HepG2 (cell line): ENCODE results near the gene ACAT2. TPM values are rescaled to one million over a fixed set of nuclear protein-coding genes. Genes with fewer than 3 reads are reported as not detected.

Experiments used
- DR1 ChIP-seq: sonication (generic); formaldehyde crosslinking; IDR thresholded peaks from 2 replicates; pipeline ENCODE4 v1.8.0; 2021; ENCODE audit warnings: mild to moderate bottlenecking, missing genetic modification reagents, inconsistent platforms
- EP300 ChIP-seq, 3 experiments: sonication (generic) in 1 of 3; formaldehyde crosslinking in 1 of 3; IDR thresholded peaks; 2 replicates each; pipeline versions ENCODE4 v1.5.1 to v1.6.1; 2011 to 2020; ENCODE audit warnings: low read depth in 2 of 3, low read length in 2 of 3, borderline replicate concordance in 1 of 3, improper control_type of control experiment in 1 of 3, mild to moderate bottlenecking in 1 of 3, missing genetic modification reagents in 1 of 3, moderate library complexity in 1 of 3
- ESRRA ChIP-seq: sonication (generic); formaldehyde crosslinking; IDR thresholded peaks from 2 replicates; pipeline ENCODE4 v1.5.1; 2020; ENCODE audit warnings: mild to moderate bottlenecking, low read depth, missing genetic modification reagents
- FOXJ3 ChIP-seq: sonication (generic); formaldehyde crosslinking; IDR thresholded peaks from 2 replicates; pipeline ENCODE4 v1.4.0; 2020; ENCODE audit warnings: missing genetic modification reagents, mild to moderate bottlenecking, borderline replicate concordance
- GABPA ChIP-seq, 2 experiments: IDR thresholded peaks; 2 replicates each; pipeline ENCODE4 v1.6.1; 2011 to 2016; ENCODE audit warnings: low read depth in 2 of 2, low read length in 1 of 2, missing biosample characterization in 1 of 2, missing genetic modification characterization in 1 of 2
- KAT7 ChIP-seq: IDR thresholded peaks from 2 replicates; pipeline ENCODE4 v1.6.1; 2018; ENCODE audit warnings: borderline replicate concordance, missing compliant biosample characterization
- KLF15 ChIP-seq: sonication (generic); formaldehyde crosslinking; IDR thresholded peaks from 2 replicates; pipeline ENCODE4 v1.8.1; 2023; ENCODE audit warnings: borderline replicate concordance, mild to moderate bottlenecking, inconsistent platforms, missing genetic modification reagents, mixed read lengths
- NCOA1 ChIP-seq: sonication (generic); formaldehyde crosslinking; IDR thresholded peaks from 2 replicates; pipeline ENCODE4 v1.9.0; 2021; ENCODE audit warnings: missing genetic modification reagents
- SETDB1 ChIP-seq: sonication (generic); formaldehyde crosslinking; IDR thresholded peaks from 2 replicates; pipeline ENCODE4 v1.5.1; 2020; ENCODE audit warnings: missing genetic modification reagents, mild to moderate bottlenecking, borderline replicate concordance
- TRIM22 ChIP-seq: fragments of 450-650 bp; IDR thresholded peaks from 2 replicates; pipeline ENCODE4 v1.6.1; 2017
- XBP1 ChIP-seq: sonication (generic); formaldehyde crosslinking; IDR thresholded peaks from 2 replicates; pipeline ENCODE4 v1.5.0; 2020; ENCODE audit warnings: missing genetic modification reagents
- XRCC5 ChIP-seq: fragments of 200-400 bp; formaldehyde crosslinking; optimal IDR thresholded peaks from 2 replicates; pipeline ENCODE3; 2017; ENCODE audit warnings: mild to moderate bottlenecking, low read length
- ZNF18 ChIP-seq: sonication (generic); formaldehyde crosslinking; IDR thresholded peaks from 2 replicates; pipeline ENCODE4 v1.8.0; 2022; ENCODE audit warnings: mild to moderate bottlenecking, missing genetic modification reagents; ENCODE audit not compliant: insufficient replicate concordance
- ZNF296 ChIP-seq: sonication (generic); formaldehyde crosslinking; conservative IDR thresholded peaks from 2 replicates; pipeline ENCODE4 v1.5.0; 2020; ENCODE audit warnings: mild to moderate bottlenecking, missing genetic modification reagents
- ZNF430 ChIP-seq: sonication (generic); formaldehyde crosslinking; IDR thresholded peaks from 2 replicates; pipeline ENCODE4 v1.9.0; 2021; ENCODE audit warnings: mild to moderate bottlenecking, missing genetic modification reagents
- ZNF607 ChIP-seq: sonication (generic); formaldehyde crosslinking; IDR thresholded peaks from 2 replicates; pipeline ENCODE4 v1.5.1; 2020; ENCODE audit warnings: missing genetic modification reagents, mild to moderate bottlenecking, borderline replicate concordance
- polyA plus RNA-seq, 8 experiments: library from polyadenylated mRNA; depleted of rRNA in 3 of 8; stranded (reverse) in 7 of 8; unstranded in 1 of 8; fragments of >200 nt; fragmentation: Illumina TruSeq in 4 of 8; extraction: Trizol in 4 of 8; gene quantifications; 2 replicates each; pipeline versions ENCODE4 v1.2.1 to v1.2.3, GENCODE V29; 2011 to 2016; ENCODE audit warnings: low read depth in 4 of 8, missing spikeins in 1 of 8, mixed read lengths in 1 of 8; ENCODE audit not compliant: insufficient read depth in 1 of 8
- total RNA-seq, 5 experiments: library from RNA; depleted of rRNA; stranded (reverse); fragments of >200 nt; fragmentation: Illumina TruSeq; extraction: Trizol; gene quantifications; 2 replicates each; pipeline ENCODE4 v1.2.3, GENCODE V29; 2016; ENCODE audit warnings: low read depth in 1 of 5
- TF ChIP-seq, protein P1 (sequence below): sonication (generic); formaldehyde crosslinking; conservative IDR thresholded peaks from 2 replicates; pipeline ENCODE4 v1.8.0; 2022; ENCODE audit warnings: low read depth, missing genetic modification reagents
- TF ChIP-seq, protein P2 (sequence below): sonication (generic); formaldehyde crosslinking; IDR thresholded peaks from 2 replicates; pipeline ENCODE4 v1.4.0; 2020; ENCODE audit warnings: mild to moderate bottlenecking, missing genetic modification reagents, borderline replicate concordance

Gene ACAT2
- total and polyA plus RNA-seq, 2 of the 13 experiments (the other 11 are each of a cell fraction or from before 2014, with no cell fraction given), result 121 to 534 TPM

DNA sequence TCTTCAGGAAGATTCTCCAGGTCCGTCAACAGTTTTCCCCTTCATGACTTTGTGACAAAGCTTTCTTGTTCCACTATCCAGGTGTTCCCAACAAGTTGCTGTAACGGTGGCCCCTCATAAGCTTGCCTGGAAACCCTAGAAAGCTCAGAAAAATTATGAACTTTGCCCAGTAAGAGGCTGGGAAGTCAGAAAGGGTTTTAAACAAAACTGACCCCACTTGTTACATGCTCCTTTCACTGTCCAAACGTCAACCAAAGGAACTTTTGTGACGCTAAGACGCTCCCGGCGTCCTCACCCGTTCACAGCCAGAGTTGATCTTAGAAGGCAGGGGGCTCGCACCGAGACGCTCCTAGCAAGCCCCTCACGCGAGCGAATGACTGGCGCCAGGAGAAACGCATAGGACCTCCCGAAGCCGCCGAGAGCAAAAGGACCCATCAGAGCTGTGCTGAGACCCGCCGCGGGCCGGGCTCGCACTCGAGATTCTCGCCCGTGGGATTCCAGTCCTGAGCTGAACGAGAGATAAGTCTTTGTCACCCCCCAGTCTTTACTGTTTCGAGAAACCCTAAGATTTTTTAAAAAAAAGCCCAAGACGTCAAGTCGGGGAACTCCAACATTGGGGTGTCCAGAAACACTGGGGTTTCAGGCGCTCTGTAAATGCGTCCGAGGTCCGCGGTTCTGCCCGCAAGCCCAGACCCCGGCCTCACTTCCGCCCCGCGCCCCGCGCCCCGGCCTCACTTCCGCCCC, 544 bp upstream of the ACAT2 start (continued):
- no peak for TF ChIP-seq TRIM22
- 0 out of 2 replicates have a peak, but pooled peaks have one; percentile 31 for TF ChIP-seq ZNF296 (CRISPR knock-in tag)
- TF ChIP-seq KLF15 (CRISPR knock-in tag), result no peak
- TF ChIP-seq DR1, result no peak
- no peak for TF ChIP-seq SETDB1 (CRISPR knock-in tag)
- TF ChIP-seq ESRRA (CRISPR knock-in tag), result no peak
- TF ChIP-seq ZNF430 (CRISPR knock-in tag), result peak; percentile 72
- TF ChIP-seq, protein P1, sequence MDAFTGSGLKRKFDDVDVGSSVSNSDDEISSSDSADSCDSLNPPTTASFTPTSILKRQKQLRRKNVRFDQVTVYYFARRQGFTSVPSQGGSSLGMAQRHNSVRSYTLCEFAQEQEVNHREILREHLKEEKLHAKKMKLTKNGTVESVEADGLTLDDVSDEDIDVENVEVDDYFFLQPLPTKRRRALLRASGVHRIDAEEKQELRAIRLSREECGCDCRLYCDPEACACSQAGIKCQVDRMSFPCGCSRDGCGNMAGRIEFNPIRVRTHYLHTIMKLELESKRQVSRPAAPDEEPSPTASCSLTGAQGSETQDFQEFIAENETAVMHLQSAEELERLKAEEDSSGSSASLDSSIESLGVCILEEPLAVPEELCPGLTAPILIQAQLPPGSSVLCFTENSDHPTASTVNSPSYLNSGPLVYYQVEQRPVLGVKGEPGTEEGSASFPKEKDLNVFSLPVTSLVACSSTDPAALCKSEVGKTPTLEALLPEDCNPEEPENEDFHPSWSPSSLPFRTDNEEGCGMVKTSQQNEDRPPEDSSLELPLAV, result no peak
- TF ChIP-seq NCOA1 (CRISPR knock-in tag), result peak; percentile 21; the same call in 1 of the 2 replicates
- TF ChIP-seq KAT7 (CRISPR knock-in tag), result no peak
- TF ChIP-seq XBP1 (CRISPR knock-in tag), result no peak
- TF ChIP-seq GABPA (IDR thresholded peaks at IDR 0.05; ENCODE audit: low read depth, low read length), result peak; percentile 78
- peak; percentile 82 for TF ChIP-seq GABPA (CRISPR knock-in tag; IDR thresholded peaks at IDR 0.05; ENCODE audit: low read depth)
- peak; percentile 18; the same call in 1 of the 2 replicates for TF ChIP-seq ZNF607 (CRISPR knock-in tag)
- TF ChIP-seq ZNF18 (CRISPR knock-in tag), result peak; percentile 34
- no peak for TF ChIP-seq FOXJ3 (CRISPR knock-in tag)
- no peak for TF ChIP-seq XRCC5
- no peak for TF ChIP-seq EP300 (IDR thresholded peaks at IDR 0.05; ENCODE audit: low read depth in 2 of 2, low read length in 2 of 2)
- TF ChIP-seq EP300 (CRISPR knock-in tag; IDR thresholded peaks at IDR 0.05; ENCODE audit: borderline replicate concordance), result no peak
- TF ChIP-seq, protein P2, sequence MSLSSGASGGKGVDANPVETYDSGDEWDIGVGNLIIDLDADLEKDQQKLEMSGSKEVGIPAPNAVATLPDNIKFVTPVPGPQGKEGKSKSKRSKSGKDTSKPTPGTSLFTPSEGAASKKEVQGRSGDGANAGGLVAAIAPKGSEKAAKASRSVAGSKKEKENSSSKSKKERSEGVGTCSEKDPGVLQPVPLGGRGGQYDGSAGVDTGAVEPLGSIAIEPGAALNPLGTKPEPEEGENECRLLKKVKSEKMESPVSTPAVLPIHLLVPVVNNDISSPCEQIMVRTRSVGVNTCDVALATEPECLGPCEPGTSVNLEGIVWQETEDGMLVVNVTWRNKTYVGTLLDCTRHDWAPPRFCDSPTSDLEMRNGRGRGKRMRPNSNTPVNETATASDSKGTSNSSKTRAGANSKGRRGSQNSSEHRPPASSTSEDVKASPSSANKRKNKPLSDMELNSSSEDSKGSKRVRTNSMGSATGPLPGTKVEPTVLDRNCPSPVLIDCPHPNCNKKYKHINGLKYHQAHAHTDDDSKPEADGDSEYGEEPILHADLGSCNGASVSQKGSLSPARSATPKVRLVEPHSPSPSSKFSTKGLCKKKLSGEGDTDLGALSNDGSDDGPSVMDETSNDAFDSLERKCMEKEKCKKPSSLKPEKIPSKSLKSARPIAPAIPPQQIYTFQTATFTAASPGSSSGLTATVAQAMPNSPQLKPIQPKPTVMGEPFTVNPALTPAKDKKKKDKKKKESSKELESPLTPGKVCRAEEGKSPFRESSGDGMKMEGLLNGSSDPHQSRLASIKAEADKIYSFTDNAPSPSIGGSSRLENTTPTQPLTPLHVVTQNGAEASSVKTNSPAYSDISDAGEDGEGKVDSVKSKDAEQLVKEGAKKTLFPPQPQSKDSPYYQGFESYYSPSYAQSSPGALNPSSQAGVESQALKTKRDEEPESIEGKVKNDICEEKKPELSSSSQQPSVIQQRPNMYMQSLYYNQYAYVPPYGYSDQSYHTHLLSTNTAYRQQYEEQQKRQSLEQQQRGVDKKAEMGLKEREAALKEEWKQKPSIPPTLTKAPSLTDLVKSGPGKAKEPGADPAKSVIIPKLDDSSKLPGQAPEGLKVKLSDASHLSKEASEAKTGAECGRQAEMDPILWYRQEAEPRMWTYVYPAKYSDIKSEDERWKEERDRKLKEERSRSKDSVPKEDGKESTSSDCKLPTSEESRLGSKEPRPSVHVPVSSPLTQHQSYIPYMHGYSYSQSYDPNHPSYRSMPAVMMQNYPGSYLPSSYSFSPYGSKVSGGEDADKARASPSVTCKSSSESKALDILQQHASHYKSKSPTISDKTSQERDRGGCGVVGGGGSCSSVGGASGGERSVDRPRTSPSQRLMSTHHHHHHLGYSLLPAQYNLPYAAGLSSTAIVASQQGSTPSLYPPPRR (CRISPR knock-in tag), result no peak
